Measurements from ENCODE around the gene NFASC.

NFASC gene

GRCh38 chr1:204863024-204863423 is 7.6 kb upstream of the NFASC start:
- no peak for DNase-seq

GRCh38 chr1:204863730-204864129 is 6.9 kb upstream of the NFASC start:
- DNase-seq: no peak

DNA sequence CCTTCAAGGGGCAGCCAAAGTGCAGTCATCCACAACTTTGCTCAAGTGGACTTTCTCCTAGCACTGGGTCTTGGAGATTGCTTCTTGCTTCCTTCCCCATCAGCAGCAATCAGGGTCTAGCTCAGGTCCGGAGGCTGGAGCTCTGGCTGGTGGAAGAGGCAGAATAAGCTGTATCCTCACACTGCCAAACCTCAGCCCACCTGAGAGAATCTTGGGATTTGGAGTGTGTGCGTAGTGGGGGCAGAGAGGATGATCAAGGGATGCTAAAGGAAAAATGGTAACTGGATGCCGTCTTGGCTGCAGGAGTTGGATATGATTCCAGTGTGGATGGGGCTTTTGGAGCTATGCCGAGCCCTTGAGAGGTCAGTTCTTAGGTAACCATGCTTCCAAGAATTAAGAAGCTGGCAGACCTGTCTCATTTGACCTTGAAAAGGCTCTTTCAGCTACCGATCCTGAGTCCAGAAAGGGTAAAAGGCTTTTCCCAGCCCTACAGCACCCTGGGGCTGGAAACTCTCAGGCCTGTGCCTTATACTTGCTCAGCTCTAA is 4.5 kb upstream of the NFASC start:
- DNase-seq: no peak

GRCh38 chr1:204867203-204867602 is 3.5 kb upstream of the NFASC start:
- DNase-seq: no peak

DNA sequence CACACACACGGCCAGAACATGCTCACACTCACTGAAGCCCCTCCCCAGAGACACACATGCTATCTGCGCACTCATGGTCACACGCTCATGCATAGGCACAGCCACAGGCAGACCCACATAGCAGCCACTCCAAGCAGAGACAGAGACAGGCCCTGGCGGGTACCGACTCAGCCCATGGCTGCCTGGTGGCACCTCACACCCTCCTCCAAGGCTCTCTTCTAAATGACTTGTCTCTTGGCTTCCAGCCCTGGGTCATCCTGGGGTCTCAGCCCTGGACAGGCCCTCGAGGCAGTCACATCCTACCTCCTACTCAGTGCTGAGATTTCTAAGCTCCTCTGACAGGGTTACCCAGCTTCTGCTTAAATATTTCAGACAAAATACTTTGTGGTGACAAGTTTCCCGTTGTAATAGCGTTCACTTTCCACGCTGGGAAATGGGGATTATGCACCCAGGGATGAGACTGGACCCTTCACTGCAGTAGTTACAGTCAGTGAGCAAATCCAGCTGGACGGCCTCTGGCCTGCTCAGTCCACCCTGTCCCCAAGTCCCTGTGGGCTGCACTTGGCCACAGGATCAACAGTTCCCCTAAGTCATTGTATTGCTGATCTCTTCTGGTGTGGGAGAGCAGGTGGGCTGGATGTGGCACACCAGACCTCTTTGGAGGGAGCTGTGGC is 2.9 kb upstream of the NFASC start:
- no peak for DNase-seq

DNA sequence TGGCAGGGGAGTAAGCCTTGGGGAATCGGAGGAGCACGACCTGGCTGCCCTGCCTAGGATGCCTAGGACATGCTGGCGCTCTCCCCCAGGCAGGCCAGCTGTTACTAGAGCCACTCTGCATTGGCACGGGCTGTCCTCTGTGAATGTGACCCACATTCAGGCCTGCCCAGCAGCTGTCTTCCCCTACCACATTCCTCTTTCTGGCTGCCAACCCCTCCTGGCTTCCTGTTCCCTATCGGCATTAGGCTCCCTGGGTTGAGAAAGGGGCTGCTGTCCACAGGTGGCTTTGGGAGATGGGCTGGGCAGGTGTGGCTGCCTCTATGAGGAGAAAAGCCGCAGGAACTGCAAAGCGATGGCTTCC is 2.3 kb upstream of the NFASC start:
- no peak for DNase-seq

GRCh38 chr1:204869097-204869496 is 1.6 kb upstream of the NFASC start:
- DNase-seq: no peak

DNA sequence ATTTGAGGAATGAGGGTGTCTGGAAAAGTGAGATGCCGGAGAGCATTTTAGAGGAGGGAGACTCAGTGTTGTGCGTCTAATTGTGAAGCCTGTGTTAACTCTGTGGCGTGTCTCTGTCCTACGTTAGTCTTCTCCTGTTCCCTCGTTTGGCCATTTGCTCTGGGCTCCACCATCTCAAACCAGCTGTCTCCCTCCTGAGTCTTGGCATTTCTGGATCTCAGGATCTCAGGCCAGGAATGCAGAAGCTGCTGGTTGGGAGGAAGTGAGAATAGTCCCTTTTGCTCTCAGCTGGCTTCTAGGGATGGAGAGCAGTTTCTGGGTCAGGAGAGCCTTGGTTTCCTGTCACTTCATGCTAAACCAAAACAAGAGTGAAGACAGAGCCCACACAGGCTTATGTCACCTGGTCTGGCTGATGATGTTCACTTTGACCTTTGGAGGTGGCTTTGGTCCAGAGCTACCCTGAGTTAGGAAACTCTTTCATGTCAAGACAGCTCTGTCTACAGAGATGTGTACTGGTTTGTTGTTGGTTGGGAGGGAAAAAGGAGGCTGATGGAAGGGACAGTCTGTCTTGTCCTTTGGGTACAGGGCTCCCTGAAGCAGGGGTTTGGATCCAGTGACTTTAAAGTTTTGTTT is 859 bp downstream of the NFASC start:
- DNase-seq: no peak

DNA sequence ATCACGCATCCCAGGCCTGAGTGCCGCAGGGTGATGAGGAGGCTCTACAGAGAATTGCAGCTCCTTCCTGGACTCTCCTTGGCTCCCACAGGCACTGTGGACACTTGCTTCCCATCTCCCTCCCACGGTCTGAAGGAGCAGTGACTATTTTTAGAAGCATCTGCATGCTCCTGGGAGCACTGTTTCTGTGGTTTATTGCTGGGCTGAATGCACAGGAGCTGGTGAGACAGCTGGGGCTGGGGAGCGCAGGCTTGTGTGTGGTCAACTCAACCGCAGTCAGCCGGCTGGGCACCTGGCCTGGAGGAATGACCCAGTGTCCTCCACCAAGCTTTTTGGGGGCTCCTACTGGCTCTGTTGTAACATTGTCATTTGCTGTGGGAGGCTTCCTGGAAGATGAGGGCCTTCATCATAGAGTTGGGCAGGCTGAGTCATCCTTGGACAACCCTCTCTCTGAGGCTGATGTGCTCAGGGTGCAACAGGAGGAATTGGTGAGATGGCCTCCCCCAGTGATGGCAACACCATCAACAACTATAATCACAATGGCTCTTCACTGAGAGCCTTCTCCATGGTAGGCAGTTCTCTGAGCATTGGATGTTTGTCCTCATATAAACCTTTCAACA is 1.7 kb downstream of the NFASC start:
- no peak for DNase-seq

- DNase-seq: no peak
Measured at GRCh38 chr1:204873176-204873575, 2.5 kb downstream of the NFASC start.

DNA sequence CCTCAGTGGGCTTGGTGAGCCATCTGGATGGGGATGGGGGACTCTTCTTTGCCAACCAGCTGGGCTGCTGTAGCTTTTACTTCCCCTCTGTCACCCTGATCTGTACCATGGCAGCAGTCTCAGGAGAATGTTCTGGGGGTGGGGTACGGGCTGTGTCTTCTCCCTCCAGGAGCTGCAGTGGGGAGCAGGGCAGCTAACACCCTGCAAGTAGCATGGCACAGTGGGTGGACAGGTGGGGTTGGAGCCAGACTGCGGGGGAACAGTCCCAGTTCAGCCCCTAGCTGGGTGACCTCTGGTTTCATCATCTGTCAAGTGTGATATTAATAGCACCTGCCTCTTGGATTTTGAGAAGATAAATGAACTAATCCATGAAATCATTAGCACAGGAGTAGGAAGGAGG is 3.1 kb downstream of the NFASC start:
- no peak for DNase-seq

DNA sequence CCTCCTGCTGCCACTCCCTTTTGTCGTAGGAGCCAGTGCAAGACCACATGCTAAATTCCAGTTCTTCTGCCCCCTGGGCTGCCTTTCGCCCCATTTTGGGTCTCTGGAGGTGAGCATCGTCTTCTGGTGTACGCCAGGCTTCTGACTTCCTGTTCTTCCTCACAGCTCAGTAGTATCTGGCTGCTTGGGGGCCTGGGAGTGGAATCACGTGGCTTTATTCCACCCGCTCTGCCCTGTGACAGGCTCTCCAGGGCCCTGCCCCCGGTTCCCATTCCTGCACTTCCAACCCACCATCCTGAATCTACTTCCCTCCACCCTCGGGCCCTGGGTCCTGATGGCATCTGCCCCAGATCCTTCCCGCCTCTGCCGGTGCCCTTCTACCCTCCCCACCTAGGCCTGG is 3.6 kb downstream of the NFASC start:
- DNase-seq: no peak

GRCh38 chr1:204875255-204875654 is 4.6 kb downstream of the NFASC start:
- no peak for DNase-seq

- DNase-seq: no peak
Measured at GRCh38 chr1:204878621-204879234, 8.1 kb downstream of the NFASC start.

DNA sequence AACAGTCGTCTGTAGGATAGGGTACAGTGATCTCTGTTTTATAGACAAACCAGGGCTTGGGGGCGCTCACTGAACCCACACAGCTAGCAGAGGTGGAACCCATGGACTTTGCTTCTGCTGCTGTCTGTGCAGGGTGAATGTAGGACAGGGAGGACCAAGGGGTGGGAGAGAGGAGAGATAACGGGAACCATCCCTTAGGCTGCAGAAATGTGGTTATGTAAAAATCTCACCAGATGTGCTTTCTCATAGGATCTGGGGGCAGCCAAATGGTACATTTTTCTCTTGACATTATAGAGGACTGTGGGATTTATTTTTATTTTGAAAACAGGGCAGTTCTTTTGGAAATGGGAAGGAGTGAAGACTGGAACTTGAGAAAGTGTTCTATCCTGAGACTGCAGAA is 8.7 kb downstream of the NFASC start:
- DNase-seq: no peak

- DNase-seq: no peak
Measured at GRCh38 chr1:204880906-204881305, 10.2 kb downstream of the NFASC start.

GRCh38 chr1:204882479-204882878 is 11.8 kb downstream of the NFASC start:
- no peak for DNase-seq

GRCh38 chr1:204883405-204883804 is 12.7 kb downstream of the NFASC start:
- no peak for DNase-seq

- no peak for DNase-seq
Measured at GRCh38 chr1:204885288-204885711, 14.6 kb downstream of the NFASC start.

- no peak for DNase-seq
Measured at GRCh38 chr1:204885790-204886189, 15.1 kb downstream of the NFASC start.

GRCh38 chr1:204887846-204888245 is 17.2 kb downstream of the NFASC start:
- DNase-seq: no peak

GRCh38 chr1:204888294-204888693 is 17.6 kb downstream of the NFASC start:
- no peak for DNase-seq

DNA sequence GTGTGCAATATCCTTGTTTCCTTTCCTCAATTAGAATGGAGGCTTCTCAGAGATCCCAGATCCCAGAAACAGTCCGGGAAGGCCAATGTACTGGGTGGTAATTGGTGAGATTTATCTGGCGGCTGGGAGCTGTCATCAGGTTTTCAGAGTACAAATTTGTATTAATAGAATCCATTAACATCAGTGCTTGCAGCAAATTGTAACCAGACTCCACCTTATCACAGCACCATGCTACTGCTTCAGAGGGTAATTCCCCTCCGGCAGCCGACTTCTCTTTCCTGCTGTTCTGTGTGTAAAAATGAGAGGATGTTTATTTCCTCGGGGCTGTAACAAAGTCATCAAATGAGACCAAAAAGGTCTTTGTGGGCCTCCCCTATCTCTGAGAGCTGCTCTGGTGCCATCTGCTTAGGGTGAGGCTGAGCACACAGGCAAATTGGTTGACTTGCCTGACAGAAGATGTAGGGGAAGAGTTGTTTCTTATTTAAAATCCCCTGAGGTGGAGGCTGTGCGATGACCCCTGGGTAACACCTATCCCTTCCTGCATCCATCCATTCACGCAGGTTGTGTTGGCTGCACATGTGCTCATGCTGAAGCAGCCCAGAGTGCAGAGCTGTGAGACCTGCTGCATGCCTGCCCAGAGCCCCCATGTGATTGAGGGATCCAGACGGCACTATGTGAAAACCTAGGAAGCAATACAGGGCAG is 19.2 kb downstream of the NFASC start:
- peak; percentile 15 for DNase-seq
